T-helper 1 cell treated with Interleukin-12 subunit alpha and Interleukin-12 subunit beta and Interleukin-4 antibody, amounts not matched to agents 30 ng/mL and 1 ng/mL, for 36 hours (primary cell): Measurements from ENCODE around the gene CNTF. TPM values are rescaled to one million over a fixed set of nuclear protein-coding genes. Genes with fewer than 3 reads are reported as not detected.

Source experiments
- total RNA-seq: library from RNA; stranded (reverse); gene quantifications from 2 replicates; pipeline ENCODE4 v1.2.3, GENCODE V29; 2022

The CNTF gene
- total RNA-seq, 1 donor from 2014 or later = 3.1 TPM

Other genes starting within 250 kb of the CNTF start
- gene OR5B3, start 215.8 kb upstream of the CNTF start, total RNA-seq = not detected in 2 replicates
- not detected in 2 replicates for gene OR5B2, start 194.5 kb upstream of the CNTF start, total RNA-seq
- not detected in 2 replicates for gene OR5B12, start 180.4 kb upstream of the CNTF start, total RNA-seq
- 0.54 and 1.1 TPM in 2 replicates for gene OR5B21, start 114.6 kb upstream of the CNTF start, total RNA-seq
- 138 and 144 TPM in 2 replicates for gene LPXN, start 46.8 kb upstream of the CNTF start, total RNA-seq
- 54.1 and 55.7 TPM in 2 replicates for gene ZFP91, start 43.6 kb upstream of the CNTF start, total RNA-seq
- gene GLYAT, start 109.3 kb downstream of the CNTF start, total RNA-seq = not detected in 2 replicates
- not detected in 2 replicates for gene GLYATL2, start 222.0 kb downstream of the CNTF start, total RNA-seq